Hematopoietic multipotent progenitor cell treated with erythropoietin and hydrocortisone succinate and interleukin-3 and kit ligand, for 15 days (in vitro differentiated cells): ENCODE data around the gene KPTN.
"Not testable (repeated sequence)": the region's sequence is repeated elsewhere in the genome, so short reads cannot be mapped to it uniquely, and the experiment has no call there.

Experiments
- DNase-seq: peaks from one replicate; pipeline ENCODE4 v3.0.0-alpha.2; 2015; ENCODE audit warnings: low spot score

The KPTN gene

DNA sequence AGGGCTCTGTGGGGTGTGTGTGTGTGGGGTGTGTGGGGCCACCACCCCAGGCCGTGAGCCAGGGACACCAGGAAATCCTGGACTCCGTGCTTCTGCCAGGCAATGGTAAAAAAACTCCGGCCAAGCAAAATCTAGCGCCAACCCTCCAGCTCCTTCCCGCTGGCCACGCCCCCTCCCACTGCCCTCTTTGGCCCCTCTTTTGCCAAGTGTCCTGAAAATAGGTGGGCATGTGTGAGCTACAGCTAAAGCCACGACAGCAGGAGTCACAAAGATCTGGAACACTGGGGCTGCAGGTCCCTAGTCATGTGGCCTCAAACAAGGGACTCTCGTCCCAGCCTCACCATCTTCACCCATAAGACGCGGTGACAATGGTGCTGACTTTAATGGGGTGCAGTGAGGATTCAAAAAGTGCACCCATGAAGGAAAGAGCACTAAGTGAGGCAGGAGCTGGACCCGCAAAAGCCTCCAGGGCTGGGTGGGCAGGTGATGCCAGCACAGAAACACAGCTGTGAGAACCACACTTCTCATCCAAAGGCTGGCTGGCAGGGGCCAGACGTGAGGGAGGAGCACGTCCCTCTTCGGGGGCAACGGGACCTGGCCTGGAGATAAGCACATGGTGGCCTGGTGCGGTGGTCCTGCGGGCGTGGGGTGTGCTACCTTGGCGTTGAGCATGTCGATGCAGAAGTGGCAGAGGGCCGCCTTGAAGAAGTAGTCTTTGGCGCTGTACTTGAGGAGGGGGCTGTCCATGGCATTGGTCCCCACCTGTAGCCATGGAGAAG, 7.5 kb upstream of the KPTN start:
- no peak for DNase-seq

DNA sequence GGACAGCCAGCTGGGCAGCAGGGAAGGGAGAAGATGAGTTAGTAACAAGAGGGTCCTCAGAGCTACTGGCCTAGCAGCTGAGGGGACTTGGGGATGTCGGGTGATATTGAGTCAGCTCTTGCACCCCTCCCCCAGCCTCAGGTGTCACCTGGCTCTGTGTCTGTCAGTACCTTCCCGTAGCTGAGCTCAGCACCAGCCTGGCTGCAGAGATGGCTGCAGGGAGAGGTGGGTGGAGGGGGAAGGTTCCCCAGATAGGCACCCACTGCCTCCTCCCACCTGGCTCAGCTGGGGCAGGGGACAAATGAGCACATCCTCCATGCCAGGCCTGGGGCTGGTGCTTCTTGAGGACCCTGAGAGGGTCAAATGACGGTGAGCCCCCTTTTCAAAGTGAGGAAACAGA, 6.8 kb upstream of the KPTN start:
- DNase-seq = no peak

DNA sequence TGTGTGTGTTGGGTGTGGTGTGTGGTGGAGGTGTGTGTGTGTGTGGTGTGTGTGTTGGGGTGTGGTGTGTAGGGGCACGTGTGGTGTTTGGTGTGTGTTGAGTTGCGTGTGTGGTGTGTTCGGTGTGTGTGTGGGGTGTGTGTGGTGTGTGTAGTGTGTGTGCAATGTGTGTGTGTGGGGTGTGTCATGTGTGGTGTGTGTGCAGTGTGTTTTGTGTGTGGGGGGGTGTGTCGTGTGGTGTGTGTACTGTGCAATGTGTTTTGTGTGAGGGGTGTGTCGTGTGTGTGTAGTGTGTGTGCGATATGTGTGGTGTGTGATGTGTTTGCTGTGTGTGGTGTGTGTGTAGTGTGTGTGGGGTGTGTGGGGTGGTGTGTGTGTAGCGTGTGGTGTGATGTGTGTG, 6.0 kb upstream of the KPTN start:
- DNase-seq = no peak

DNA sequence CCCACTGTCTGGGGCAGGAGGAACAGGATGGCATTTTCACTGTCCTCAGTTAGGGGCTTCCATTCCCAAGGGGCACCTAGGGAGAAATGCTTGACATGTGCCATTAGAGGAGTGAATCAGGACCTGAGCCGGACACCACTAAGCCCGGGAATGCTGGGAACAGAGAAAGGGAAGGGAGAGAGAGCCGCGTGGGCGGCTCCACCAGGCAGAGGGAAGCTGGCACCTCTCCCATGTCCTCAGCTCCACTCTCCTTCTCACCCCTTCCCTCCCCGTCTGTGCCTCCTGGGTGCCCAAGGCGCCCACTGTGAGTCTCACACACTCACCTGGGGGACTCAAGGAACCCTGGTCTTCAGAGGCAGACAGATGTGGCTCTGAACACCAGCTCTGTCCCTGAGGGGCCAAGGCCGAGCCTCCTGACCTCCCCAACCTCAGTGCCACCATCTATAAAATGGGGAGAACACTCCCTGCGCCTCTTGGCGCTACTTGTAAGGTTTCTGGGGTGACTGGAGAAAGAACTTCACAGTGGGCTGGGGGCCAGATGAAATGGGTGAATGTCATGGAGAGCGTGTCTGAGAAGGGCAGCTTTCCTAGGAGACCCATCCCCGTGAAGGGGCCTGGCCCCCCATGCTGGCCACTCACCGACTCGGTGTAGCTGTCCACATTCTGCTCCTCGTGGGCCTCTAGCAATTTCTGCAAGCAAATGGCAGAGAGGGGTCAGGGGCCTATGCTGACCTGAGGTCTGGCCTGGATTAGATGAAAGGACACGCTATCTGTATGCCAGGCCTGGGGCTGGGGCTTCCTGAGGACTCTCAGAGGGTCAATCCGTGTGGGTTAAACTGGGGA, 5.3 kb upstream of the KPTN start:
- DNase-seq = no peak

- DNase-seq = no peak
Measured at GRCh38 chr19:47487551-47488515, 3.8 kb upstream of the KPTN start.

GRCh38 chr19:47486900-47487299, 2.9 kb upstream of the KPTN start:
- no peak for DNase-seq

- not testable (repeated sequence) for DNase-seq
Measured at GRCh38 chr19:47486220-47486619, 2.2 kb upstream of the KPTN start.

- DNase-seq = no peak
Measured at GRCh38 chr19:47485210-47485609, 1.2 kb upstream of the KPTN start.

- DNase-seq = no peak
Measured at GRCh38 chr19:47483200-47483599, 819 bp downstream of the KPTN start.

DNA sequence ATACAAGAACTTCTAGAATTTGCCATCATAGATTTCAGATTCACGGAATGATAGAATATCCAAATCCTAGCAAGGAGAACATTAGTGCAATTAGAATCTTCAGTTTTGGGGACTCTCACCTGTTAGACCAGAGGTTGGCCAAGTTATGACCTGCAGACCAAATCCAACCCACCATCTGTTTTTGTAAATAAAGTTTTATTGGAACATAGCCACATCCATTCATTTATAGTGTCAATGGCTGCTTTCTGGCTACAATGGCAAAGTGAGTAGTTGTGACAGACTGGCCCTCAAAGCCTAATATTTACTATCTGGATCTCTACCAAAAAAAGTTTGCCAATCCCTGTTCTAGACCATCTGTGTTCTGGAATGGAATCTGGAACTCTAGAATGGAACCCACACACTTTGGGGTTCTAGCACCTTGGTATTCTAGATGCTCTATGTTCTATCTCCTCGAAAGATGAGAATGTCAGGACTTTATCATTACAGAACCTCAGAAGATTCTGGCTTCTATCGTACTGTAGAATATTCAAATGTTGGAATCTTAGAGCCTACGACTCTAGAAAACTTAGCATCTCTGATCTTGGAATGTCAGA, 2.5 kb downstream of the KPTN start:
- DNase-seq = no peak

- no peak for DNase-seq
Measured at GRCh38 chr19:47480658-47481057, 3.4 kb downstream of the KPTN start.

- no peak for DNase-seq
Measured at GRCh38 chr19:47479701-47480503, 4.1 kb downstream of the KPTN start.

GRCh38 chr19:47476438-47476972, 7.5 kb downstream of the KPTN start:
- no peak for DNase-seq

DNA sequence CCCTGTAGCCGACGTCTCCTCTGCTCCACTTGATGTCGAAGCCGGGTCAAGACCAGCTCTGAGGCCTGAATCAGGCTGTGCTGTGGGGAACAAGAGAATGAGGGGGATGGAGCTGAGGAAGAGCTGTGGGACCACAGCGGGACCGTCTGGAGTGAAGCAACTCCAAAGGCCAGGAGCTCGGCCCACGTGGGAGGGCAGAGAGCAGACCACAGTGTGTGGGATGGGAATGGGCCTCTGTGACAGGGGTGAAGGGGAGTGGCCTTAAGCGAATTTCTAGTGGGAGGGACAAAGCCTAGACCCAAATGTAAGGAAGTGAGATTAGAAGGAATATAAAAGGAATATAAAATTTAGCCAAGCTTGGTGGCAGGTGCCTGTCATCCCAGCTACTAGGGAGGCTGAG, 8.6 kb downstream of the KPTN start:
- no peak for DNase-seq

GRCh38 chr19:47473336-47473735, 10.7 kb downstream of the KPTN start:
- no peak for DNase-seq

- no peak for DNase-seq
Measured at GRCh38 chr19:47471733-47472457, 12.1 kb downstream of the KPTN start, which contains the start of gene SLC8A2. SLC8A2 (minus strand) TSS chr19:47471893; CDS start chr19:47466403, 5,490 bp downstream.

DNA sequence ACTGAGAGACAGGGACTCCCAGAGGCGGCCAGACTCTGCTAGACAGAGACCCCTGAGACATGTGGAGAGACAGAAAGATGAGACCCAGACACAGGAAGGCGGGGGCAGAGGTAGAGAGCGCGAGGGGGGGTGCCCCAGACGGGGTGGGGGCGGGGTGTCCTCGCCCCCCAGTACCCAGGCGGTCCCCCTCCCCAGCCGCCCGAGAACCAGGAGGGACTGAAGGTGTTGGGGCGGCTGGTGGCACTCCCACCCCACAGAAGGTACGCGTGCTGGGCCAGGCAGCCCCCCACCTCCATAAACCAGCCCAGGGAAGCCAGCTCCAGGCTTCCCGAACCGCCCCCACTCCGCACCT, 12.7 kb downstream of the KPTN start:
- DNase-seq = no peak

DNA sequence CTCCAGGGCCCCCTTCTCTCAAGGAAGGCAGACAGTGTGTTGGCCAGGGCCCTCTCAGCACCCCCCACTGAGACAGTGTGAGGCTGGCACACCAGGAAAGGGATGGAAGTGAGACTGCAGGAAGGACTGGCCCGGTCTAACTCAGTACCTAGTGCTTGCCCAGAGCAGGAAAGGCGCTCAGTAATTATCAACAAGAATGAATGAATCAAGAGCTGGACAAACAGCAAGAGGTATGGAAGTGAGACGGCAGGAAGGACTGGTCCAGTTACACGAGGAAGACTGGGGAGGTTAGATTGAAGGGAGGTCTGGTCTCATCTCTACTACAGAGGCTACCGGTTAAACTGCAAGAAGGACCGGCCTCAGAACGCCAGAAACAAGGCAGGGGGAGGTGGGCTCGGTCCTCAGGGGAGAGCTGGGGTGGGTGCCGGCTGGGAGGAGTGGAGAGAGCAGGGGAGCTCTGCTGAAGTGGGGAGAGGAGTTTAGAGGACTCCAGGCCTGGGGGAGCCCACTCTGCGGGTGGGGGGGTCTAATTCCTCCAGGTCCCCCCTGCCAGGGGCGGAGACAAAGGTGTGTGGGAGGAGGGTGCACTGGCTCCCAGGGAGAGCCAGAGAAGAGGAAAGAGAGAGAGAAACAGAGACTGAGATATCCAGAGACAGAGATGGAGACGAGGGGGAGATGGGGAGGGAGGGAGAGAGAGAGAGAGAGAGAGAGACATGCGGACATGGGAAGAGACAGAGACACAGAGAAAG, 13.4 kb downstream of the KPTN start:
- DNase-seq = no peak

- no peak for DNase-seq
Measured at GRCh38 chr19:47469719-47470118, 14.3 kb downstream of the KPTN start.
